ENCODE data around the gene RFNG. TPM values are rescaled to one million over a fixed set of nuclear protein-coding genes. Genes with fewer than 3 reads are reported as not detected.

Gene RFNG
- total RNA-seq, 2 donors from 2014 or later = 39.9 to 45.3 TPM

DNA sequence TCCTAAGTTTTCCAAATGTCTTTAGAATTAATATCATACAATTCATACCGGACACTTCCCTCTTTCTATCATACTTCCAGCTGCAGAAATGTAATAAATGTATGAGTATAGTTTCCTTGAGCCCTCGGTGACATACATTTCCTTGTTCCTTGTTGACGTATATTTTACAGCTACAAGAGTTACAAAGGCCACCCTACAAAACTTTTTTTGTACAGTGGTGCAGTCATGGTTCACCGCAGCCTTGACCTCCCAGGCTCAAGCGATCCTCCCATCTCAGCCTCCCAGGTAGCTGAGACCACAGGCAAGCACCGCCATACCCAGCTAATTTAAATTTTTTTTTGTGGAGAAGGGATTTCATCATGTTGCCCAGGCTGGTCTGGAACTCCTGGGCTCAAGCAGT lies 21.2 kb upstream of the RFNG start:
- H3K4me1 ChIP-seq (ENCODE audit: control insufficient read depth in 1 of 2, low read depth in 2 of 2) = no peaks in the 10 kb centered on the region
- H3K9me3 ChIP-seq = no peaks in the 10 kb centered on the region
- no peak overlapping the region for H3K27ac ChIP-seq
- TF ChIP-seq, protein P1, sequence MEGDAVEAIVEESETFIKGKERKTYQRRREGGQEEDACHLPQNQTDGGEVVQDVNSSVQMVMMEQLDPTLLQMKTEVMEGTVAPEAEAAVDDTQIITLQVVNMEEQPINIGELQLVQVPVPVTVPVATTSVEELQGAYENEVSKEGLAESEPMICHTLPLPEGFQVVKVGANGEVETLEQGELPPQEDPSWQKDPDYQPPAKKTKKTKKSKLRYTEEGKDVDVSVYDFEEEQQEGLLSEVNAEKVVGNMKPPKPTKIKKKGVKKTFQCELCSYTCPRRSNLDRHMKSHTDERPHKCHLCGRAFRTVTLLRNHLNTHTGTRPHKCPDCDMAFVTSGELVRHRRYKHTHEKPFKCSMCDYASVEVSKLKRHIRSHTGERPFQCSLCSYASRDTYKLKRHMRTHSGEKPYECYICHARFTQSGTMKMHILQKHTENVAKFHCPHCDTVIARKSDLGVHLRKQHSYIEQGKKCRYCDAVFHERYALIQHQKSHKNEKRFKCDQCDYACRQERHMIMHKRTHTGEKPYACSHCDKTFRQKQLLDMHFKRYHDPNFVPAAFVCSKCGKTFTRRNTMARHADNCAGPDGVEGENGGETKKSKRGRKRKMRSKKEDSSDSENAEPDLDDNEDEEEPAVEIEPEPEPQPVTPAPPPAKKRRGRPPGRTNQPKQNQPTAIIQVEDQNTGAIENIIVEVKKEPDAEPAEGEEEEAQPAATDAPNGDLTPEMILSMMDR (IDR thresholded peaks at IDR 0.05) = no peak
- H3K27me3 ChIP-seq (replicated peaks; ENCODE audit: insufficient read depth) = no peaks in the 10 kb centered on the region
- H3K4me3 ChIP-seq = no peak overlapping the region
- H3K36me3 ChIP-seq = no peaks in the 10 kb centered on the region
- no peak for DNase-seq (ENCODE audit: low spot score)
- ATAC-seq (ENCODE audit: insufficient number of reproducible peaks, low FRiP score, low read depth) = no peak

DNA sequence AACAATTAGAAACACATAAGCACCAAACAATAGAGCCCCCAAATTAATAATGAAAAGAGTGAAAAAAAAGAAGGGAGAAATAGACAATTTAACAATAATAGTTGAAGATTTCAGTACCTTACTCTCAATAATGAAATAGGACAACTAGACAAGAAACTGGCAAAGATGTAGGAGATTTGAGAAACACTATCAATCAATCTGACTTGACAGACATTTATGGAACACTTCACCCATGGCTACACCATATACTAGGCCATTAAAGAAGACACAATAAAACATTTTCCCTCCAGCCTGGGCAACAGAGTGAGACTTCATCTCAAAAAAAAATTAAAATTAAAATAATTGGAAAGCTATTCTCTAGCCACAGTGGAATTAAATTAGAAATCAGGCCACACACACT lies 19.0 kb upstream of the RFNG start:
- DNase-seq (ENCODE audit: low spot score) (no peak), ATAC-seq (ENCODE audit: insufficient number of reproducible peaks, low FRiP score, low read depth) (no peak)
- Histone ChIP-seq H3K36me3 (no peaks in the 10 kb centered on the region), H3K4me3 (no peak overlapping the region), H3K27me3 (replicated peaks; ENCODE audit: insufficient read depth) (no peaks in the 10 kb centered on the region), H3K27ac (no peak overlapping the region), H3K9me3 (no peaks in the 10 kb centered on the region), H3K4me1 (ENCODE audit: control insufficient read depth in 1 of 2, low read depth in 2 of 2) (peaks cover 6 to 7% of the 10 kb centered on the region in 2 donors)
- TF ChIP-seq, protein P1 (IDR thresholded peaks at IDR 0.05) = no peak

DNA sequence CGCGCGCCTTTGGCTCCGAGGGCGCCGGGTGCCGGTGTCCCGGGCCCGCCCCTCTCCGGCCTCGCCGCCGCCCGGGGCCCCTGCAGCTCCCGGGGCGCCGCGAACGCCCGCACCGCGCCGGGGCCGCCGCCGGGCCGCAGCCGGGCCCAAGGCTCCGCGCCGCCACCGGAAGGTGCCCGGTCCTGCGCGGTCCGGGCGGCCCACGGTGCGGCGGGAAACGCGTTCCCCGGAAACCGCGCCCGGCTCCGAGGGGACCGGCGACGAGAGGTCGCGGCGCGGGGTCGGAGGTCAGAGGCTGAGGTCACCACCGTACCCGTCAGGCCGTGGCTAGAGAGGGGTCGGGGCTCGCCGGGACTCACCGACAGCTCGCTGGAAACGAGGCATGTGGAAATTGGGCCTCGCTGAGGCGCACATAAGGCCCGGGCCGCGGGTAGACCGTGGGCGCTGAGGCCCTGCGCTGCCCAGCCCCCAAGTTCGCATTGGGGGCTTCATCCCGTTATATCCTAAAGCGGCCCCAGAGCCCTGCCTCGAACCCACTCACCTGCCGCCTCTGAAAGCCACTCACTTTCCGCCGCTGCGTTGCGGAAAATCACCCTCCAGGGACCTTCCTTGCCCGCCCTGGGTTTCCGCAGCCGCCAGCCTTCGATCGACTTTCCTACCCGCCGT lies 14.2 kb upstream of the RFNG start, which contains the start of gene DUS1L:
Gene DUS1L (minus strand): TSS at position 167 of the 666 bp plus-strand sequence. CDS start 745 bp downstream, outside the sequence.
- TF ChIP-seq, protein P1 (IDR thresholded peaks at IDR 0.05) = no peak
- Histone ChIP-seq H3K36me3 (peaks cover 12% of the 10 kb centered on the region), H3K9me3 (no peaks in the 10 kb centered on the region), H3K27me3 (replicated peaks; ENCODE audit: insufficient read depth) (no peaks in the 10 kb centered on the region), H3K4me1 (ENCODE audit: control insufficient read depth in 1 of 2, low read depth in 2 of 2) (peaks cover 15 to 20% of the 10 kb centered on the region in 2 donors), H3K27ac (peak within 1 kb of the TSS; percentile 76 to 80), H3K4me3 (peak within 1 kb of the TSS; percentile 93)
- DNase-seq (ENCODE audit: low spot score) (no peak), ATAC-seq (ENCODE audit: insufficient number of reproducible peaks, low FRiP score, low read depth) (peak; percentile 27)

DNA sequence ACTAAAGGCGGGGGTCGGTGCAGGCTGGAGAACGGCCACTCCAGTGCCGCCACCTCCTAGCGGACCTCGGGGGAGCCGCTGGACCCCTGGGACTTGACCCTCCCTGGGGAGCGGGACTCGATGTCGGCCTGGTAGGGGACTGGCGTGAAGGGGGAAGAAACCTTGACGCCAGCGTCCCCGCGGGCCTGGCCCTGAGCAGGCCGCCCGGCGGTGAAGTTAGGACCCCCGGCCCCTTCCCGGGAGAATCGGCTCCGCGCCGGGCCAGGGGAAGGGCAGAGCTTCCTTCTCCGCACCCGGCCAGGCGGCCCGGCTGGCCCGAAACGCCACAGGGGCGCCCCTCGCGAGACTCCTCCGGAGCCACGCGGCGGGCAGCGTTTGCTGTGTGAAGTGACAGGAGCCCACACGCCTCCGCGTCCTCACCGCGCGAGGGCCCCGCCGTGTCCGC lies 13.6 kb upstream of the RFNG start:
- TF ChIP-seq, protein P1 (IDR thresholded peaks at IDR 0.05) = no peak
- ATAC-seq (ENCODE audit: insufficient number of reproducible peaks, low FRiP score, low read depth) = no peak
- H3K4me1 ChIP-seq (ENCODE audit: control insufficient read depth in 1 of 2, low read depth in 2 of 2) = peaks cover 15 to 20% of the 10 kb centered on the region in 2 donors

DNA sequence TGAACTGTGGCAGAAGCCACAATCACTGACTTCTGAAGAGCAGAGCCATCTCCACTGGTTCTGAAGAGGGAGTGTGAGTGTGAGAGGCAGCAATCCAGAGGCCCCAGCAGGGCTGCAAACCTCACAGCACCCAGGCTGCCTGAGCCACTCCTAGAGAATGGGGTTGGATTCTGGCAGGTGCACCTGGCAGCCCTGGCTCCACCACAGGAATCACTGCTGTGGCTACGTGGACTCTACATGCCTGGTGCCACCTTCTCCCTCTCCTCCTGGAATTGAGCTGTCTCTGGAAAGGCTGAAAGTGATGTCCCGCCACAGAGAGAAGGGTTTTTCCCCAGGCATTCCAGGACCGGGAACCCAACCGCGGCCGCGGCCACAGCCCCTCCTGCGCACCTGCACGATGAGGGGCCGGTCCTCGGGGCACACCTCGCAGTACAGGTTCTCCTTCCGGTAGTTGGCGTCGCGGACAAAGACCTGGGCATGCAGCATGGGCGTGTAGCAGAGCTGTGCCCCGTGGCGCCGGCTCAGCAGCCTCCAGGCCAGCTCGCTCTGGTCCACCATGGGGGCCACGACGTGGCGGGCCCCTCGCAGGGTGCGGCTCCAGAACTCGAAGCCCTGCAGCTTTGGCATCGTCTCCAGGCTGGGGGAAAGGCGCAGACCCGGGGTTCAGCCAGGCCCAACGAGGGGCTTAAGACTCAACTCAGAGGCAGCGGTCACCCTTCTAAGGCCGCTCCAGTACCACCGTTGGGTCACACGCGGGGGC lies 13.0 kb upstream of the RFNG start:
- H3K36me3 ChIP-seq = peaks cover 20% of the 10 kb centered on the region
- TF ChIP-seq, protein P1 (IDR thresholded peaks at IDR 0.05) = no peak
- peak overlapping the region; percentile 93 for H3K4me3 ChIP-seq
- H3K27me3 ChIP-seq (replicated peaks; ENCODE audit: insufficient read depth) = no peaks in the 10 kb centered on the region
- ATAC-seq (ENCODE audit: insufficient number of reproducible peaks, low FRiP score, low read depth) (no peak), DNase-seq (ENCODE audit: low spot score) (no peak)
- H3K9me3 ChIP-seq = no peaks in the 10 kb centered on the region
- H3K4me1 ChIP-seq (ENCODE audit: control insufficient read depth in 1 of 2, low read depth in 2 of 2) = peaks cover 15 to 20% of the 10 kb centered on the region in 2 donors
- peak overlapping the region; percentile 69 to 80 for H3K27ac ChIP-seq

More for the DNA sequence above, 13.6 kb upstream of the RFNG start:
- Histone ChIP-seq H3K9me3 (no peaks in the 10 kb centered on the region), H3K27ac (peak overlapping the region; percentile 69 to 80), H3K36me3 (peaks cover 17% of the 10 kb centered on the region), H3K27me3 (replicated peaks; ENCODE audit: insufficient read depth) (no peaks in the 10 kb centered on the region), H3K4me3 (peak overlapping the region; percentile 93)
- DNase-seq (ENCODE audit: low spot score) = no peak

Measured in thoracic aorta (tissue), 2 donors.